GM19372 (cell line): ENCODE measurements around the gene PRKD1.
"Not testable (repeated sequence)": the region's sequence is repeated elsewhere in the genome, so short reads cannot be mapped to it uniquely, and the experiment has no call there.

ENCODE experiments used
- ATAC-seq: cut with Tn5 transposase; IDR thresholded peaks from one replicate; pipeline ENCODE4 v1.9.1; 2021; ENCODE audit warnings: mild to moderate bottlenecking, low read depth, moderate library complexity; ENCODE audit not compliant: unreplicated experiment

Gene PRKD1

DNA sequence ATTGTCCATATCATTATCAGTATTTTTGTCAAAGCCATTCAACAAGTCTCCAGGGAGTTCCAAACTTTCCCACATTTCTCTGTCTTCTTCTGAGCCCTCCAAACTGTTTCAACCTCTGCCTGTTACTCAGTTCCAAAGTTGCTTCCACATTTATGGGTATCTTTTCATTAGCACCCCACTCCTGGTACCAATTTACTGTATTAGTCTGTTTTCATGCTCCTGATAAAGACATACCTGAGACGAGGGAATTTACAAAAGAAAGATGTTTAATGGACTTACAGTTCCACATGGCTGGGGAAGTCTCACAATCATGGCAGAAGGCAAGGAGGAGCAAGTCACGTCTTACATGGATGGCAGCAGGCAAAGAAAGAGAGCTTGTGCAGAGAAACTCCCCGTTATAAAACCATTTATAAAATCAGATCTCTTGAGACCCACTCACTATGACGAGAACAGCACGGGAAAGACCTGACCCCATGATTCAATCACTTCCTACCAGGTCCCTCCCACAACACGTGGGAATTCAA lies 87.2 kb downstream of the PRKD1 start:
- not testable (repeated sequence) for ATAC-seq

GRCh38 chr14:29839691-29840090 lies 88.0 kb downstream of the PRKD1 start:
- not testable (repeated sequence) for ATAC-seq

GRCh38 chr14:29838752-29839151 lies 88.9 kb downstream of the PRKD1 start:
- no peak for ATAC-seq

DNA sequence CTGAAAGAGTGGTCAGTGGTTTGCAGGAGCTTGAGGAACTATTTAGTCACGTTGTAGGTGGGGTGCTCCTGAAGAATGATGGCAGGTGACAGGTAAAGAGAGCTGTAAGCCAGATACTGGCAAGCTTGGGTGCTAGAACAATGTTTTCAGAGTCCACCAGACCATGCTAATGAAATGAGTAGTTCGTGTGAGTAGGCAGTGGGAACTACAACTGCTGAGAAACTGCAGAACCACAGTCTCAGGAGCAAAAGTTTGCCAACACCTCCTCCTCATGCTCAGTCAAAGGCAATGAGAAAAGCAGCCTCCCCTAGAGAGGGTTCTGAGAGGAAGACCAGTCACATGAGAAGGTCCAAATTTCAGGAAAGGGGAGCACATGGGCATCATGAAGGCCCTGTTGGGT lies 91.3 kb downstream of the PRKD1 start:
- no peak for ATAC-seq

DNA sequence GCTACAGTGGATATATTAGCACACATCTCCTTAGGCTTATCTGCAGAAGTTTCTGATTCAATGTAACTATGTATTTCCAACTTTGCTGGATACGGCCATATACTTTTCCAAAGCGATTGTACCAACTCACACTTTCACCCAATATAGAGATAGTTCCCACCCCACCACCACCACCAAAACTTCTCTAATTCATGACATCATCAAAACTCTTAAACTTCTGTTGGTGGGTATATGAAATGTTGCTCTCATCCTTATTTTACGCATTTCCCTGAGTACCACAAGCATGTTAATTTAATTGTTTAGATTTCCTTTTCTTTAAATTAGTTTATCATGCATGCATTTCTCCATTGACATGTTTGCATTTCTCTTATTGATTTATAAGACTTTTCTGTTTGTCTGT lies 95.6 kb downstream of the PRKD1 start:
- no peak for ATAC-seq

- ATAC-seq: no peak
These were observed 97.8 kb downstream of the PRKD1 start for GRCh38 chr14:29829851-29830250.

DNA sequence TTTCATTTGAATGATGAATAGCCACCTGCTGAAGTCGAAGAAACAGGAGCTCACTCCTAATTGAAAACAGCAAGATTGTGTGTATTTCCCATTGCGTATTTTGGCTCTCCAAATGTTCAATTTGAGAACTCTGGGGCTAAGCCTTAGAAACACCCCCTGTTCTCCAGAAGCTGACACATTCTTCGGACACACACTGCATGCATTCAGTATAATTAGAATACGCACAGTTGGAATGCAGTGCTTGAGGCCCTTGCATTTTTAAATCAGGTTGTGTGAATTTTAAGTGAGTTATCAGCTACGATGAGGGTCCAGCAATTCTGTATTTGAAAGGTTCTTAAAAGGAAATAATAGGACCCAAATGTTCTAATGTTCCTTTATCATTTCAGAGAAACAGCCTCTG lies 103.8 kb downstream of the PRKD1 start:
- ATAC-seq: no peak

DNA sequence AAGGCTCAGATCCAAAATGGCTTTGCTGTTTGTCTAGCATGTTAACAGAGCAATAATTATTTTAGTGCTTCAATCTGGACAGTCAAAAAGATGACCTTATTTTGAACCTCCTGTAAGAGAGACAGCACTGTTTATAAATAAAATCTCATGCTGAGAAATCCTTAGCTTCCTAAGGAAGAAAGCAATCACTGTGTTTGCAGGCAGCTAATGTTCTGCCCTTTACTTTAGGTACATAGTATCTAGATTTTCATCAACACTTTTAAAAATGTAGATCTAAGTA lies 105.3 kb downstream of the PRKD1 start:
- no peak for ATAC-seq

DNA sequence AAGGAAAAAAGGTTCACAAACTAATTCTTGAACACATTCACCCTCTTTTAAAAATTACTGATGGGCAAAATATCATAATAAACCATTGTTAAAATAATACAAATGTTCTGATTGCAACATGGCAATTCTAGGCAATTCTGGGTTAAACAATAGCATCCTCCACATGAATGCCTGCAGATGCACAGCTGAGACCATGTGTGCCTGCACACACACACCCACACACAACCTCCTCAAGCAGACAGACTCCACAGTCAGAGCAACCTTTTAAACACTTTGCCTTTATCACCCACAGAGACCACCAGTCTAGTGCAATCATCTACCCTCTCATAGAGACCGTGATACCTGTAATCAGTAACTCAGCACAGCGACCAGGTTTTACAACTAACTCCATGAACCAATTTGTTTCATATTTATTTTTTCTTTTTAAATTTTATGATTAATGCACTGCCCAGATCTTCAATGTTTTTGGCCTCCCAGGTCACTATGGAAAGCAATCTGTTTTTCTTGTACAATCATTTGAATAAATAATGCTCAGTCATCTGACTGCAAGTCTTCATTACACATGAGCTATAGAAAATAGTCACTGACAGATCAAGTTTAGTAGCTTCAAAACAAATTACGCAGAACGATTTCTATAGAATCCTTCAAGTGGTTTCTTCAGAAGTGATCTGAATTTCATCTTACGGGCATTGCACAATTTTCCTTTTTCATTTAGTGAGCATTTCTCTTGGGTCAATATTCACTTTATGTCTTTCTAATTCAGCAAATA lies 105.8 kb downstream of the PRKD1 start:
- ATAC-seq: no peak

- ATAC-seq: no peak
These were observed 106.4 kb downstream of the PRKD1 start for GRCh38 chr14:29821242-29821641.

DNA sequence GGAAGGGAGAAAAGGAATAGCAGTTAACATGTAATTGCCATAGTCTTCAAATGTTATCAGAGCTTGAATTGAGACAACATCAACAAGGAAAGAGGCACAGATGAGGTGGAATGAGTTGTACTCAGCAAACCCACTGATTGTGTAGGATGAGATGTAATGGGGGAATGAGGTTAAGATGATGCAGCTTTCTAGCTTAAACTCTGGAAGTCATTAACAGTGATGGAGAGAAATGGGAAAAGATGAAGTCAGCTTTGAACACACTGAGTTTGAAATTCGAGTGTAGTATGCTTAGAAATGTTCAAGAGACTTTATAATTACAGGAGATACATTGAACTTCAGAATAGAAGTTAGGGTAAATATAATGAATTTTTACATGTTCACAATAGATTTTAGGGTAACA lies 106.9 kb downstream of the PRKD1 start:
- ATAC-seq: no peak

DNA sequence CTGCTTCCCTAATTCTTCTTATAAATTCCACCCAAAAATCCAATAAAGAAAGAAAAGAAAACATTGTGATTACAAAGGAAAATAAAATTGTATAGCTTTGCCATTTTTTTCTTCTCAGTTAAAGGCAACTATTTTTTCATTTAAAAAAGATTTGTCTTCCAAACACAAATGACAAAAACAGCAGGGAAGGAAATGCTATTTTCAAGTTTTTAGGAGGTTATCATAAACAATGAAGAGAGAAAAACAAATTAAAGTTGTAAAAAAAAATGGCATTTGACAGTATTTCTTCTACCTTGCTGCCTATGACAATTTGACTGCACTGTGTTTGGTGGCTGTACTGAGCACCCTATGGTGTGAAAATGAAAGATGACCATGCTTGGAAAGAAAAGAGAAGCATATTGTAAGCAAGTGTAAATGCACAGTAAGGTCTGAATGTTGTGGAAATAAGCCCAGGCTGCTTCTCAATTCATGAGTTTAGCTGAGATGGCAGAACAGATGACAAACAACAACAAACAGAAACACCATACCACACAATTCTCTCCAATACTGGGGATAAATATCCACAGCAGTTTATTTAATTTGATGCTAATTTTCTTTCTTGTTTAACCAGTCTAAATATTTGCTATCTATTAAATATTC lies 109.8 kb downstream of the PRKD1 start:
- no peak for ATAC-seq

DNA sequence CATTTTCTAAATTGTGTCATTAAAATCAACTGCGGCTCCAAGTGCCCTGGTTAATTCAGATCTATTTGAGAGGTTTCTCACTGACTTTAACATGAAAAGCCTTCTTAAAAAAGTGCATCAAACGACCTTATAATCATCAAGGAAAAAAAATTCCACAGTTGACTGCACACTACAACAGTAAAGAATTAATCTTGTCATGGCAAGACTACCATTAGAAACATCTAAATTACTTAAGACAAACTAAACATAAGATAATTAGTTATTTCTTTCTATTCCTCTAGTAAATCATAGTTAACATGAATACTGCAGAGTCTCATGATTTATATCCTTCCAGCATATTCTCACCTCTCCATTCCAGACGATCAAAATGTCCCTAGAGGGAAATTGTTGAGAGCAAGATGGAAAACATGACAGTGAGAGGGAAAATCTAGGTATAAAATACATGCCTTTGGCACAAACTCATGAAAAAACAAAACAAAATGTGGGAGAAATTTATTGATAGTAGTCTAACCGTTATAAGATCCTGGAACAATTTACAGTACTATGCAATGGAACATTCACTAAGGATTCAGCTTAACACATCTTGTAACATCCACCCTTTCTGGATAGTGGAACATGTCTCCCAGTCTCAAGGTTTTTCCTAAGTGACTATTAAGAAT lies 112.5 kb downstream of the PRKD1 start:
- no peak for ATAC-seq

- ATAC-seq: no peak
These were observed 113.3 kb downstream of the PRKD1 start for GRCh38 chr14:29814156-29815015.

GRCh38 chr14:29810682-29811081 lies 117.0 kb downstream of the PRKD1 start:
- ATAC-seq: no peak

- ATAC-seq: no peak
These were observed 117.6 kb downstream of the PRKD1 start for GRCh38 chr14:29810064-29810463.

DNA sequence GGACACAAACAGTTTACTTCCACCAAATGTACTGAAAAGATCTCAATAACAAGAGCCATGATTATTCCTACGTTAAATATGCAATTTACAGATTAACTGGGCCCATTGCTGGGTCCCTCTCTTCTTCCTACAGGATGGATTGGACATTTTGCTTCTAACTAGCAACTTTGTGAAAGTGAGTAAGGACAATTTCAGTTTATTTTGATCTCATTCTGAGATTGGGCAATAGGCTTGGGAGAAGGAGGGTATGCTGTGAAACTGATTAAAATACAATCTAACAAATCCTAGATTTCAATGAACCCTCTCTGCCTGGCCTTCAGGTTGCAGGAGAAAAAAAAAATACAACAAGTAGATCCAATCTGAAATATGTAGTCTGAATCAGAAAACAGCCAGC lies 121.5 kb downstream of the PRKD1 start:
- ATAC-seq: no peak

DNA sequence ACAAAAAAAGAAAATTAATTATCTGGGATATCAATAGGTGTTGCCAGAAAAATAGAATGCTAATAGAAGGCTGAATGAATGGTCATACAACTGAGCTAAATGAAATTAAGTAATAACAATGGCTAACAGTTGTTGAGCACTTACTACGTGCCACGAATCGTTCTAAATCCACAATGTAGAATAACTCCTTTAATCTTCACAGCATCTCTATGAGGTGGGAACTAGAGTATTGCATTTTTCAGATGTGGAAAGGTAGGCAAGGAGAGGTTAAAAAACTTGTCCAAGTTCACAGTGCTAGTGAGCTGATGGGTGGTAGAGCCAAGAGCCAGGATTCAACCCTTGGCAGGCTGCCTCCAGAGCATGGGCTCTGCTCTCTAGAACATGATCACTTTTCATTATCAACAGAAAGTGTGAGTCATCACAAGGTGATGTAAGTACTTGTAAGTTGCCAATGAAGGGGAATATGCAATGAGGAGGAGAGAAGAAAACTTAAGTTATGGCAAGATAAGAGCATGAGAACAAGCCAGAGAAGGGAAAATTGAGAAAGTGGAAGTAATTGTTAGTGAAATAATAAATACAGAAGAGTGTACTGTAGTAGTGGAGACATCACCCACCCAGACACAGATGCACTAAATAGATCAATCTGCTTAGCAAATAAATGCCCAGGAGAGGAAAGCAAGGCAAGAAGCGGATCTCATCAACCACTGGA lies 122.1 kb downstream of the PRKD1 start:
- ATAC-seq: no peak

- no peak for ATAC-seq
These were observed 123.0 kb downstream of the PRKD1 start for GRCh38 chr14:29804481-29805266.
